ENCODE results near the gene GLCE.
A peak's percentile ranks its signal among the peaks of the same experiment; 100 is the strongest.

The GLCE gene

GRCh38 chr15:69126054-69126469 lies 34.4 kb upstream of the GLCE start:
- Mint-ChIP-seq H3K27ac (peak overlapping the region; percentile 7 to 81 (median 64)), H3K4me1 (peaks cover 30% of the 10 kb centered on the region), H3K27me3 (ENCODE audit: low read depth) (peaks cover 8% of the 10 kb centered on the region), H3K4me3 (peak overlapping the region in 1 of 3 experiments; percentile 45), H3K36me3 (ENCODE audit: low read depth) (no peaks in the 10 kb centered on the region), H3K9me3 (no peaks in the 10 kb centered on the region)
- TF ChIP-seq CTCF (IDR thresholded peaks at IDR 0.05; ENCODE audit: unreplicated experiment in 3 of 3), result no peak

- no peak for TF ChIP-seq CTCF (IDR thresholded peaks at IDR 0.05; ENCODE audit: unreplicated experiment in 3 of 3)
- no peaks in the 10 kb centered on the region for H3K9me3 Mint-ChIP-seq
- H3K4me3 Mint-ChIP-seq, result no peak overlapping the region
- H3K36me3 Mint-ChIP-seq (ENCODE audit: low read depth), result no peaks in the 10 kb centered on the region
- H3K4me1 Mint-ChIP-seq, result peaks cover 30% of the 10 kb centered on the region
- H3K27me3 Mint-ChIP-seq (ENCODE audit: low read depth), result peaks cover 4% of the 10 kb centered on the region
- peak overlapping the region in 1 of 3 experiments; percentile 19 for H3K27ac Mint-ChIP-seq
Measured at GRCh38 chr15:69127306-69127705, 33.1 kb upstream of the GLCE start.

- Mint-ChIP-seq H3K4me3 (no peak overlapping the region), H3K36me3 (ENCODE audit: low read depth) (no peaks in the 10 kb centered on the region), H3K4me1 (peaks cover 29% of the 10 kb centered on the region), H3K27ac (peak overlapping the region in 1 of 3 experiments; percentile 38), H3K9me3 (no peaks in the 10 kb centered on the region), H3K27me3 (ENCODE audit: low read depth) (peaks cover 4% of the 10 kb centered on the region)
- no peak for TF ChIP-seq CTCF (IDR thresholded peaks at IDR 0.05; ENCODE audit: unreplicated experiment in 3 of 3)
Measured at GRCh38 chr15:69128667-69129311, 31.6 kb upstream of the GLCE start.

GRCh38 chr15:69131362-69132220 lies 28.8 kb upstream of the GLCE start:
- Mint-ChIP-seq H3K9me3 (no peaks in the 10 kb centered on the region), H3K4me3 (no peak overlapping the region), H3K36me3 (ENCODE audit: low read depth) (no peaks in the 10 kb centered on the region), H3K27ac (peak overlapping the region in 1 of 3 experiments; percentile 16), H3K27me3 (ENCODE audit: low read depth) (peaks cover 17% of the 10 kb centered on the region), H3K4me1 (peaks cover 9% of the 10 kb centered on the region)
- TF ChIP-seq CTCF (IDR thresholded peaks at IDR 0.05; ENCODE audit: unreplicated experiment in 3 of 3), result no peak

- Mint-ChIP-seq H3K27me3 (ENCODE audit: low read depth) (peaks cover 25% of the 10 kb centered on the region), H3K4me3 (no peak overlapping the region), H3K27ac (no peak overlapping the region), H3K9me3 (no peaks in the 10 kb centered on the region), H3K36me3 (ENCODE audit: low read depth) (no peaks in the 10 kb centered on the region), H3K4me1 (peaks cover 5% of the 10 kb centered on the region)
- no peak for TF ChIP-seq CTCF (IDR thresholded peaks at IDR 0.05; ENCODE audit: unreplicated experiment in 3 of 3)
Measured at GRCh38 chr15:69132430-69132829, 28.0 kb upstream of the GLCE start.
